DMS153 treated with DMSO at 0.1 percent for 48 hours (cell line): ENCODE measurements around the gene PLEKHO1.
"Not testable (repeated sequence)": the region's sequence is repeated elsewhere in the genome, so short reads cannot be mapped to it uniquely, and the experiment has no call there.

Source experiments
- DNase-seq: peaks from one replicate; lab custom pipeline; 2025; ENCODE audit not compliant: unreplicated experiment; lab: John Stamatoyannopoulos, UW

The PLEKHO1 gene, protein sequence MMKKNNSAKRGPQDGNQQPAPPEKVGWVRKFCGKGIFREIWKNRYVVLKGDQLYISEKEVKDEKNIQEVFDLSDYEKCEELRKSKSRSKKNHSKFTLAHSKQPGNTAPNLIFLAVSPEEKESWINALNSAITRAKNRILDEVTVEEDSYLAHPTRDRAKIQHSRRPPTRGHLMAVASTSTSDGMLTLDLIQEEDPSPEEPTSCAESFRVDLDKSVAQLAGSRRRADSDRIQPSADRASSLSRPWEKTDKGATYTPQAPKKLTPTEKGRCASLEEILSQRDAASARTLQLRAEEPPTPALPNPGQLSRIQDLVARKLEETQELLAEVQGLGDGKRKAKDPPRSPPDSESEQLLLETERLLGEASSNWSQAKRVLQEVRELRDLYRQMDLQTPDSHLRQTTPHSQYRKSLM

GRCh38 chr1:150149271-150150132, at the start of gene PLEKHO1:
PLEKHO1 (plus strand) TSS chr1:150149916; CDS start chr1:150150258, 342 bp downstream.
- peak; percentile 35 for DNase-seq

- DNase-seq, result no peak
Measured at GRCh38 chr1:150102986-150103385, 46.7 kb upstream of the PLEKHO1 start.

GRCh38 chr1:150106341-150106740, 43.4 kb upstream of the PLEKHO1 start:
- no peak for DNase-seq

- DNase-seq, result no peak
Measured at GRCh38 chr1:150109586-150109985, 40.1 kb upstream of the PLEKHO1 start.

- no peak for DNase-seq
Measured at GRCh38 chr1:150110116-150110515, 39.6 kb upstream of the PLEKHO1 start.

GRCh38 chr1:150111670-150112069, 38.0 kb upstream of the PLEKHO1 start:
- no peak for DNase-seq

- no peak for DNase-seq
Measured at GRCh38 chr1:150115121-150115520, 34.6 kb upstream of the PLEKHO1 start.

DNA sequence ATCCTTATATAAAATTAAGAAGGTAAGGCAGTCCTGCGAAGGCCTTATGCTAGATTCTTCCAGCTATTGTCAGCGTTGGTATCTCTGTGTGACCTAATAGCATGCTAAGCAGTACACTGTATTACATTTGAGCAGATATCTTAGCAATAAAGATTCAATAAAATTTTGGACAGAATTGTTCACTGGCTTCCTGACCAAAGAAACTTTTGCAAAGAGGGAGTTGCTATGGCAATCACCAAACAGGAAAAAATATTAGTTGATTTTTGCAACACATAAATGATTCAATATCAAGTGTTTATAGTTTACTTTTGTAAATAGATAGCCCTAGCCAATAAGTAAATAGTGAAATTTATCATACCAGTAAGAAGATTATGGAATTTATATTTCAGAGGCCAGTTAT, 31.0 kb upstream of the PLEKHO1 start:
- DNase-seq, result no peak

GRCh38 chr1:150121236-150121862, 28.4 kb upstream of the PLEKHO1 start:
- DNase-seq, result no peak

DNA sequence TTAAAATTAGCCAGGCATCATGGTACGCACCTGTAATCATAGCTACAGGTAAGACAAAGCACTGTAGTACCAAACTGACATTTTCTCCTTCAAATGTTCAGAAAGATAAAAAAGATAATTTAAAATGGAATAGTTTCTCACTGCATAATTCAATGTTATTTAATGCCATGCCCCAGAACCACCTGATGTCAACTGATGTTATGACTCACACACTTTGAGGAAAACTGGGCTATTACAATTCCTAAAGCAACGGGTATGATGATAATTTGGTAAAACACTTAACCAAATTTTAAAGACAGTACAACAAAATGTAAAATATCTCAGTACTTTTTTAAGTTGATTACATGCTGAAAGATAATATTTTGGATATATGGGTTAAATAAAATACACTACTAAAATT, 22.9 kb upstream of the PLEKHO1 start:
- no peak for DNase-seq

DNA sequence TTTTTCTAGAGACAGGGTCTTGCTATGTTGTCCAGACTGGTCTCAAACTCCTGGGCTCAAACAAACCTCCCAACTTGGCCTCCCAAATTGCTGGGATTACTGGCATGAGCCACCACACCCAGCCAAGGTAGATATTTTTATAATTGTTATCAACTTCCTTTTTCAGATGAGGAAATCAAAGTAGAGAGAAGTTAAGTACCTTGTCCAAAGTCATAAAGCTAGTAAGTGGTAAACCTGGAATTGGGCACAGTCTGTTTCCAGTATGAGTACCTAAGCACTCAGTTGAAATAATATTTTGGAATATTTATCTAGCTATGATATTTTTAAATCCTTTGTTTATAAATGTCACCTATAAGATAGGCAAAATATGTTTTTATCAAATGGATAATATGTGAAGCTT, 22.3 kb upstream of the PLEKHO1 start:
- DNase-seq, result no peak

DNA sequence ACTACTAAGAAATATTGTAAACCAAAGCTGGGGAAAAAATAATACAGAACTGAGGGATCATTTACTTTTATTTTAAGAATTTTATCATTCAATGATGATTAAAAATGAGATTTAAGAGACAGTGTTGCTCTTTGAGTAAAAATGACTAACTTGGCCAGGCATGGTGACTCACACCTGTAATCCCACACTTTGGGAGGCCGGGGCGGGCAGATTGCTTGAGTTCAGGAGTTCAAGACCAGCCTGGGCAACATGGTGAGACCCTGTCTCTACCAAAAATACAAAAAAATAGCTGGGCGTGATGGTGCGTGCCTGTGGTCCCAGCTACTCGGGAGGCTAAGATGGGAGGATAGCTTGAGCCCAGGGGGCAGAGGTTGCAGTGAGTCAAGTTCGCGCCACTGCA, 21.8 kb upstream of the PLEKHO1 start:
- DNase-seq, result no peak

- no peak for DNase-seq
Measured at GRCh38 chr1:150132372-150132771, 17.3 kb upstream of the PLEKHO1 start.

DNA sequence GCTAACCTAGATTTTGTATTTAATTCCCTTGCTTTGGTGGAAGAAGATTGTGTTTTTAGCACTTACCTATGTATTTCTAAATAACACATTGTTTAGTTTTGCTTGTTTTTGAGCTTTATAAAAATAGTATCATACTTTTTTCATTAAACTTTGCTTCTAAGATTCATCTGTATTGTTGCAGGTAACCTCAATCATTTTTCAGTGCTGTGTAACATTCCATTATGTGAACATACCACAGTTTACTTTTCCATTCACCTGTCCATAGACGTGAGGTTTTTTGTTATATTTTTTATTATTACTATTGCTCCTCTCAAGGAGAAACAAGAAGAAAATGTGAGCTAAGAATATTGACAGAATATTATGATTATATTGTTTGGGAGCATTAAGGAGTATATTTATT, 15.2 kb upstream of the PLEKHO1 start:
- DNase-seq, result no peak

GRCh38 chr1:150135400-150135799, 14.3 kb upstream of the PLEKHO1 start:
- not testable (repeated sequence) for DNase-seq

GRCh38 chr1:150138044-150138443, 11.7 kb upstream of the PLEKHO1 start:
- no peak for DNase-seq

- DNase-seq, result no peak
Measured at GRCh38 chr1:150141452-150141851, 8.3 kb upstream of the PLEKHO1 start.

- no peak for DNase-seq
Measured at GRCh38 chr1:150142083-150142482, 7.6 kb upstream of the PLEKHO1 start.

- DNase-seq, result no peak
Measured at GRCh38 chr1:150144606-150145005, 5.1 kb upstream of the PLEKHO1 start.

- DNase-seq, result not testable (repeated sequence)
Measured at GRCh38 chr1:150146016-150146415, 3.7 kb upstream of the PLEKHO1 start.

GRCh38 chr1:150146849-150147542, 2.7 kb upstream of the PLEKHO1 start:
- DNase-seq, result no peak
